DOHH2 (cell line): ENCODE results near the gene AKT2.

Experiments
- H3F3A ChIP-seq: fragments of 200-600 bp; sonication (generic), shearing (Covaris generic); 2 replicates; pipeline ENCODE4 v1.6.0; 2016; ENCODE audit warnings: antibody characterized with exemption, mild to moderate bottlenecking; ENCODE audit not compliant: control insufficient read depth, insufficient read depth
- H3K27ac ChIP-seq: fragments of 200-600 bp; sonication (generic); 2 replicates; pipeline ENCODE4 v1.5.1; 2014; ENCODE audit warnings: low read depth, mild to moderate bottlenecking, low read length, moderate library complexity
- H3K27me3 ChIP-seq: fragments of 200-600 bp; sonication (generic); 2 replicates; pipeline ENCODE4 v1.6.1; 2014; ENCODE audit warnings: mild to moderate bottlenecking, low read length, mixed read lengths; ENCODE audit not compliant: control insufficient read depth
- H3K36me3 ChIP-seq: fragments of 200-600 bp; sonication (generic); 2 replicates; pipeline ENCODE4 v1.6.1; 2014; ENCODE audit warnings: mild to moderate bottlenecking, low read length, moderate library complexity, mixed read lengths; ENCODE audit not compliant: control insufficient read depth
- H3K4me1 ChIP-seq: fragments of 200-600 bp; sonication (generic); 2 replicates; pipeline ENCODE4 v1.6.1; 2014; ENCODE audit warnings: mild to moderate bottlenecking, low read length, mixed read lengths; ENCODE audit not compliant: control insufficient read depth
- H3K4me2 ChIP-seq: fragments of 200-600 bp; sonication (generic); 2 replicates; pipeline ENCODE4 v1.6.0; 2014; ENCODE audit warnings: mild to moderate bottlenecking, low read length, moderate library complexity
- H3K4me3 ChIP-seq: fragments of 200-600 bp; sonication (generic); 2 replicates; pipeline ENCODE4 v1.5.1; 2014; ENCODE audit warnings: mild to moderate bottlenecking, low read length, mixed read lengths
- H3K79me2 ChIP-seq: fragments of 200-600 bp; sonication (generic); 2 replicates; pipeline ENCODE4 v1.6.1; 2014; ENCODE audit warnings: mild to moderate bottlenecking, low read length, mixed read lengths; ENCODE audit not compliant: control insufficient read depth
- H3K9me2 ChIP-seq: fragments of 200-600 bp; sonication (generic); replicated peaks from 2 replicates; pipeline ENCODE4 v1.6.1; 2014; ENCODE audit warnings: mild to moderate bottlenecking, low read length, mixed read lengths; ENCODE audit not compliant: control insufficient read depth
- H3K9me3 ChIP-seq: fragments of 200-600 bp; sonication (generic); 2 replicates; pipeline ENCODE4 v1.6.1; 2014; ENCODE audit warnings: antibody characterized with exemption, low read length, mixed read lengths; ENCODE audit not compliant: control insufficient read depth, insufficient read depth
- H4K20me1 ChIP-seq: fragments of 200-600 bp; sonication (generic); 2 replicates; pipeline ENCODE4 v1.6.0; 2014; ENCODE audit warnings: low read depth, mild to moderate bottlenecking, antibody characterized with exemption, low read length, moderate library complexity; ENCODE audit not compliant: control insufficient read depth, insufficient read depth
- CTCF ChIP-seq: fragments of 200-600 bp; sonication (generic); IDR thresholded peaks from one replicate; pipeline ENCODE4 v1.5.1; 2014; ENCODE audit warnings: antibody characterized with exemption, mild to moderate bottlenecking, low read depth, low read length; ENCODE audit not compliant: poor library complexity, severe bottlenecking
- EZH2phosphoT487 ChIP-seq: fragments of 200-600 bp; sonication (generic); IDR thresholded peaks from 2 replicates; pipeline ENCODE4 v1.6.1; 2017; ENCODE audit warnings: borderline replicate concordance, mild to moderate bottlenecking, antibody characterized with exemption, low read length, moderate library complexity, mixed read lengths

The AKT2 gene

GRCh38 chr19:40269216-40269940 lies 15.8 kb downstream of the AKT2 start:
- H3K4me1 ChIP-seq = peaks cover 22% of the 10 kb centered on the region
- no peak for TF ChIP-seq CTCF
- TF ChIP-seq EZH2phosphoT487 = no peak
- no peak overlapping the region for H3K4me2 ChIP-seq
- H3K27me3 ChIP-seq = no peaks in the 10 kb centered on the region
- peaks cover 85% of the 10 kb centered on the region for H3K79me2 ChIP-seq
- no peak overlapping the region for H3K4me3 ChIP-seq
- no peaks in the 10 kb centered on the region for H3F3A ChIP-seq
- no peak overlapping the region for H3K27ac ChIP-seq
- peaks cover 10% of the 10 kb centered on the region; the same call in 1 of the 2 replicates for H4K20me1 ChIP-seq
- peaks cover 28% of the 10 kb centered on the region for H3K36me3 ChIP-seq
- H3K9me2 ChIP-seq = no peaks in the 10 kb centered on the region
- H3K9me3 ChIP-seq = no peaks in the 10 kb centered on the region

- no peak for TF ChIP-seq EZH2phosphoT487
- TF ChIP-seq CTCF = no peak
- H3F3A ChIP-seq = no peaks in the 10 kb centered on the region
- no peak overlapping the region for H3K4me3 ChIP-seq
- H3K9me2 ChIP-seq = no peaks in the 10 kb centered on the region
- H3K4me1 ChIP-seq = peaks cover 16% of the 10 kb centered on the region
- H3K79me2 ChIP-seq = peaks cover 71% of the 10 kb centered on the region
- no peaks in the 10 kb centered on the region for H3K9me3 ChIP-seq
- no peak overlapping the region for H3K27ac ChIP-seq
- H3K27me3 ChIP-seq = no peaks in the 10 kb centered on the region
- H4K20me1 ChIP-seq = peaks cover 4% of the 10 kb centered on the region; the same call in 1 of the 2 replicates
- H3K36me3 ChIP-seq = peaks cover 45% of the 10 kb centered on the region
- no peak overlapping the region for H3K4me2 ChIP-seq
Observed at GRCh38 chr19:40267601-40267997, 17.5 kb downstream of the AKT2 start.

GRCh38 chr19:40266912-40267600 lies 18.1 kb downstream of the AKT2 start:
- H3K9me2 ChIP-seq = no peaks in the 10 kb centered on the region
- H3K79me2 ChIP-seq = peaks cover 66% of the 10 kb centered on the region
- H3K27me3 ChIP-seq = no peaks in the 10 kb centered on the region

More at GRCh38 chr19:40266912-40267600, 18.1 kb downstream of the AKT2 start:
- Histone ChIP-seq H3K9me3 (no peaks in the 10 kb centered on the region), H3F3A (no peaks in the 10 kb centered on the region), H3K4me2 (no peak overlapping the region), H3K27ac (no peak overlapping the region), H3K4me3 (no peak overlapping the region), H3K36me3 (peaks cover 40% of the 10 kb centered on the region), H3K4me1 (peaks cover 16% of the 10 kb centered on the region), H4K20me1 (peaks cover 4% of the 10 kb centered on the region; the same call in 1 of the 2 replicates)
- TF ChIP-seq CTCF = no peak
- TF ChIP-seq EZH2phosphoT487 = no peak
